ENCODE data around the gene CDC42BPG.

CDC42BPG gene

DNA sequence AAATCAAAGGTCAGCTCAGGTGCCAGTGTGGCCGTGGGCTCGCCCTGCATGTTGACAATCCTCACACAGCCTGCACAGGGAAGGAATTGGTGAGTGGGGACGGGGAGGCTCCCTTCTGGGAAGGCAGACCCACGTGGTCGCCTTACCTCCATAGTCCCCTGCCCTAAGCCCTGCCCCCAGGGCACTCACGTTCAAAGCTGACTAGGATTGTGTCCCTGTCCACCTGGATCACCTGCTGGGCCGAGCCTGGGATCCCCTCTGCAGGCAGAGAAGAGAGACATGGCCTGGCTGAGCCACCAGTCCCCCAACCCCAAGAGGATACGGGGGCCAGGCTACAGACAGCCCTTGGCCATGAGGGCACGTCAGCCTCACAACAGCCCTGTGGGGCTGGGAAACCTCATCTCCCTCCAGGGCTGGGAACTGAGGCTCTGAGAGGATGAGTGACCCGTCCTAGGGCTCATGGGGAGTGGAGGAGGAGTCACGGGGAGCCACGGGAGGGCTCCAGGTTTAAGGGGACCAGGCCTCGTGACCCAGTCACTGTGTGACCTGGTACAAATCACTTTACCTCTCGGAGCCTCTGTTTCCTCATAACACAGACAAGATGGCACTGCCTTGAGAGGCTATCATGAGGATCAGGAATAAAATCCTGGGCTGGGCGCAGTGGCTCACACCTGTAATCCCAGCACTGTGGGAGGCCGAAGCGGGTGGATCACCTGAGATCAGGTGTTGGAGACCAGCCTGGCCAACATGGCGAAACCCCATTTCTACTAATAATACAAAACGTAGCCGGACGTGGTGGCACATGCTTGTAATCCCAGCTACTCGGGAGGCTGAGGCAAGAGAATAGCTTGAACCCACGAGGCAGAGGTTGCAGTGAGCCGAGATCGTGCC lies 54.0 kb downstream of the CDC42BPG start:
- in situ Hi-C loops (cut with MboI; ENCODE audit: low sequenced_read_pairs), result no loop called here

GRCh38 chr11:64789331-64790204 lies 54.9 kb downstream of the CDC42BPG start:
- in situ Hi-C loops (cut with MboI; ENCODE audit: low sequenced_read_pairs), result no loop called here

DNA sequence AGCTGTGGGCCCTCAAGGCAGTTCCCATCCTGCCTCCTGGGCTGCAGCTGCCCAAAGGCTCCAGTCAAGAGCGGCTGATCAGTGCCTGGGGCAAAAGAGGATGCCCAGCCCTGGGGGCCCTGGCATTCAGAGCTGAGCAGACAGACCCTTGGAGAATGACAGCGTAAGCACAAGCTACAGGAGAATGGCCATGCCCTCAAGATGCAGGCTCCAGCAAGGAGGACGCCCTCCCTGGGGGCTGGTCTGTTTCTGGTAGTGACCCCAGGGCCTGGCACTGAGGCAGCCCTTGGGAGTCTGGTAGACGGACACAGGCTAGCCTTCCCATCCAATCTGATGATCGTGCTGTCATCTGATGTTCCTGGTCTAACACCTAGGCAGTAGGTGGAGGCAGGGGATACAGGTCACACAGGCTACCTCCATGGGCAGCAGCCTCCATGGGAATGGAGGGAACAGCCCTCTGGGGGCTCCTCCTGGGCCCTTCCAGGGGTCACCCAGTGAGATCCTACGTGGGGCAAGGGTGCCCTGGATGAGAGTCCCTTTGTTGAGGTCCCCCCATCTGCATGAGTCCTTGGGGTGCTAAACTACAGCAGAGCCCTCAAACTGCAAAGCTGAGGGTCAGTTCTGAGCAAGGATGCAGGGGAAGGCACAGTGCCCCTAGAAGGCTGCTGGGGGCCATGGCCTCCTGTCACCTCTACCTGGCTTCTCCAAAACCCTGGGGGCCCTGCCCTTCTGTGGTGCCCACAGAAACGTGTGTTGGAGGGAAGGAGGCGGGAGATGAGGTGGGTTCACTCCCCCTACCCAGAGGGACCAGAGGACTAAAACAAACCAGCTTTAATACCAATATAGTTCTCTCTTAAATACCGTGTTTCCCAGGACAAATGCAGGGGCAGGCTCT lies 55.9 kb downstream of the CDC42BPG start:
- in situ Hi-C loops (cut with MboI; ENCODE audit: low sequenced_read_pairs), result no loop called here

DNA sequence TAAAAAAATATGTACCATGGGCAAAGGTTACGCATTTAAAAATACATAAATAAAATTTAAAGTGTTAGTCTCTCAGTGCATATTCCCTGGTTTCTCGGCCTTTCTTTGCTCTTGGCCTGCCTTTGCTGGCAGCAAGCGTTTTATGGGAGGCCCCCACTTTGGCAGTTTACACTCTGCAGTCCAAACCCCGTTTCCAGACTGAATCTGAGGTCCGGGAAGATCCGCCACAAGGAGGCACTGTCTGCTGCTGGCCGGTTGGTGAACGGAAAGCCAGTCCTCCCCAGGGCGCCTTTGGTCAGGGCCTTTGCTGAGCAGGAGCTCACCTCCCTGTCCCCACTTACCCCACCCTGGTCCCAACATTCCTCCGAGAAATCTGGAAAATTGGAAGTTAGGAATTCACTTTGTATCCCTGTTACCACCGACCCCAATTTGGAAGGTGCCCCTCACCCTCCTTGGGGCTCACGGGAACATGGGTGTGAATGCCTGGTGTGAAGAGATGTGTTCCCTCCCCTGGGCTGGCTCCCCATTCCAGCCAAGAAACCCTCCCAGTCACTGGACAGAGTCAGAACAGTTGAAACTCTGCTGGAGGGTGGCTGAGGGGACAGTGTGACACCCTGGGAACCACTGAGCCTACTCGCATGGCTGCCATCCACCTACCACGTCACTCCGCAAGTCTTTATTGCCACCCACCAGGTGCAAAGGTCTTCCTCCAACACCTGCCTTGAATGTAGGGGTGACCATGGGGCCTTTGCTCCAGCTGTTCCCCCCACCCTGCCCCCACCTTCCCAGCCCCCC lies 56.7 kb downstream of the CDC42BPG start:
- in situ Hi-C loops (cut with MboI; ENCODE audit: low sequenced_read_pairs), result no loop called here

- in situ Hi-C loops (cut with MboI; ENCODE audit: low sequenced_read_pairs), result no loop called here
These were observed 58.1 kb downstream of the CDC42BPG start for GRCh38 chr11:64786308-64786707.

GRCh38 chr11:64784813-64785581 lies 59.5 kb downstream of the CDC42BPG start:
- in situ Hi-C loops (cut with MboI; ENCODE audit: low sequenced_read_pairs), result no loop called here

GRCh38 chr11:64778473-64779298 lies 65.8 kb downstream of the CDC42BPG start, which contains the start of gene SF1:
SF1 (minus strand) TSS chr11:64778542; CDS start chr11:64778392, 150 bp downstream.
- in situ Hi-C loops (cut with MboI; ENCODE audit: low sequenced_read_pairs), result no loop called here

DNA sequence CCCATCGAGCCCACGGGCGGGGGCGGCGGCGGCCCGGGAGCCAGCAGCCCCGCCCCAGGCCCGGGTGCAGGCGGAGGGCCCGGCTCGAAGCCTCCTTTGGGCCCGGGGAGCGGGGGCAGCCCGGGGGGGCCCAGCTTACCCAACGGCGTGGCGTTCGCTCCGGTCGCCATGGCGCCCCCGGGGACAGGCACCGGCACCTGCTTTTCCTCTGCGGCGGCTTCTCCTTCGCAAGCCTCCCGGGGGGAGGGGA lies 66.3 kb downstream of the CDC42BPG start:
- in situ Hi-C loops (cut with MboI; ENCODE audit: low sequenced_read_pairs), result no loop called here

DNA sequence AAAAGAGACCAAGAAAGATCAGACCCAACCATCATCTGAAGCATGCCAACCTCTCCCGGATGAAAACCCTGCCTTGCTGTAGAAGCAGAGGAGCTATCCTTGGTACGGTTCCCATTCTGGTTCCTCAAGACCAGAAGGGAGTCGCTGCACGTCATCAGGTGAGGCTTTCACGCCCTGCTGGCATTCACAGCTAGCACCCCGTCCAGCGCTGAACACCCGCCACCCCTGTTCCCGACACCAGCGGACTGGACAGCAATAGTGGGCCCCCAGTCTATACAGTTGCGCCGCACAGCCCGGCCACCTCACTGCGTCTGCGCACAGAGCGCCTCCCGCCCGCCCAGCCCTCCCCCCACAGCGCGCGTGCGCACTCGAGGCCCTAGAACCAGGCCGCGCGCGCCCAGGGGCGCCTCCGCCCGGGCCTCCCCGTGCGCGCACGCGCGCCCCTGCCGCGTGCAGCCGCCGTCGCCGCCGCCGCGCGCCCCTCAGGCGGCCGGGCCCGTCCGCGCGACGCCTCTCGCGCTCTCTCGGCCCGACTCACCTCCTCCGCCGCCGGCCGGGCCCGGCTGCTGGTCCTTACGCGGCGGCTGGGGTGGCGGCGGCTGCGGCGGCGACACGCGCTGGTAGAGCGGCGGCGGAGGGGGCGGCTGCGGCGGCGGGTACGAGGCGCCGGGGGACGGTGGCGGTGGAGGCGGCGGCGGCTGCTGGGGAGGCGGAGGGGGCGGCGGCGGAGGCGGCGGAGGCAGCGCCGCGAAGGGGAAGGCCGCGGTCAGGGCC lies 66.8 kb downstream of the CDC42BPG start:
- in situ Hi-C loops (cut with MboI; ENCODE audit: low sequenced_read_pairs), result no loop called here

DNA sequence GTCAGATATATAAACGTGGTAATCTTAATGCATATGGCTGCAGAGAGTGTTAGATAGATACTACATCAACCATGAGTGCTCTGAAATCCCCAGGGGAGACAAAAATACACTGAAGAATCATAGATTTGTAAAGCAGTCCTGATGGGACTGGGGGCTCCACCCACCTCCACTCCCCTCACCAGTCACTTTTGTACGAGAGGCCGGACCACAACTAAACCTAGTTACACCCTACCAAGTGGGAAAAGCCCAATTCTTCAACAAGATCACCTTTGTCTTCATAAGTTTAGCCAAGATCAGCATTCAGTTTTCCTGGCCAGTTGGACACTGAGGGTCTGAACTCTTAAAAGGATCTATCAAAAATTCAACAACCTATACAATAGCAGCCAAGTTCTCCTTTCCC lies 67.6 kb downstream of the CDC42BPG start:
- in situ Hi-C loops (cut with MboI; ENCODE audit: low sequenced_read_pairs), result no loop called here

- in situ Hi-C loops (cut with MboI; ENCODE audit: low sequenced_read_pairs), result no loop called here
These were observed 68.0 kb downstream of the CDC42BPG start for GRCh38 chr11:64776425-64776824.

DNA sequence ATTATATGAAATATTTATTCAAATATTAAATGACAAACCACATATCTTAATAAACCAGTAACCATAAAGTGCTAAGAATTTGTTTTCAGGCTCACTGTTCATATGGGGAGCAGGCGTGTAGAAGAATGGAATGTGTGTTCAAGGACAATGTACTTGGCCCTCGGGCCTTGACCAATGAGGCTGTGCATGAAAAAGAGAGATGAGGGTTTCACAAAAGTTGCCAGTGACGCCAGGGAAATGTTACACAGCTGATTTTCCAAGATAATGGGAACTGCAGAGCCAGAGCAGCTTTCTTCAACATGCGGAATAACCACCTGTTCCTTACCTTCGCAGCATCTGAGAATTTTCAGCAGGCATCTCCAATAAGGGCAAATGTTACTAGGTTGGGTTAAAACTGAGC lies 70.3 kb downstream of the CDC42BPG start:
- in situ Hi-C loops (cut with MboI; ENCODE audit: low sequenced_read_pairs), result no loop called here

All from hTERT RPE-1 (cell line).